Lower lobe of right lung (tissue), 2 donors: ENCODE measurements around the gene ANO2. TPM values are rescaled to one million over a fixed set of nuclear protein-coding genes. Genes with fewer than 3 reads are reported as not detected.

Experiments
- ATAC-seq, 2 donors: fragments of 200-7000 bp; cut with Tn5 transposase; one replicate each; pipeline ENCODE4 v1.9.1; 2020 to 2022; ENCODE audit warnings: mild to moderate bottlenecking in 2 of 2, moderate library complexity in 2 of 2
- DNase-seq: peaks from one replicate; pipeline ENCODE4 v3.0.0-alpha.2; 2020
- H3K27ac ChIP-seq: fragments of 200-600 bp; one replicate; pipeline ENCODE4 v1.8.0; 2022
- H3K27me3 ChIP-seq: fragments of 200-600 bp; one replicate; pipeline ENCODE4 v1.8.0; 2022; ENCODE audit warnings: low read depth
- H3K36me3 ChIP-seq: fragments of 200-600 bp; one replicate; pipeline ENCODE4 v1.8.0; 2022; ENCODE audit warnings: mild to moderate bottlenecking
- H3K4me1 ChIP-seq: fragments of 200-600 bp; one replicate; pipeline ENCODE4 v1.8.0; 2022
- H3K4me3 ChIP-seq: fragments of 200-600 bp; one replicate; pipeline ENCODE4 v1.8.0; 2022; ENCODE audit warnings: mild to moderate bottlenecking
- H3K9me3 ChIP-seq: fragments of 200-600 bp; one replicate; pipeline ENCODE4 v1.8.0; 2022
- CTCF ChIP-seq: fragments of 200-600 bp; IDR thresholded peaks from one replicate; pipeline ENCODE4 v1.8.0; 2022; ENCODE audit warnings: antibody characterized with exemption, mild to moderate bottlenecking
- intact Hi-C: fragments of 100-400 bp; cut with DNase I; formaldehyde crosslinking; loops from one replicate; pipeline ENCODE4 v1.11.0; 2022
- total RNA-seq: library from RNA; stranded (reverse); fragmentation: NEBNext Ultra II Directional; extraction: Animal tissue kit (Norgen Biotek cat#: 25700); gene quantifications from one replicate; pipeline ENCODE4 v1.2.1, GENCODE V29; 2021
- donor health status: DM: no; HTN: yes; CAD: no; lungs with severe emphysema.

Gene ANO2
- total RNA-seq, 1 donor from 2014 or later, result 22.2 TPM

- no peaks in the 10 kb centered on the region for H3K9me3 ChIP-seq
- intact Hi-C loops, result no loop called here
- no peaks in the 10 kb centered on the region for H3K4me1 ChIP-seq
- no peak for ATAC-seq
- TF ChIP-seq CTCF, result no peak
- no peaks in the 10 kb centered on the region for H3K27me3 ChIP-seq
- no peak overlapping the region for H3K4me3 ChIP-seq
- no peaks in the 10 kb centered on the region for H3K36me3 ChIP-seq
- no peak overlapping the region for H3K27ac ChIP-seq
- DNase-seq, result no peak
Measured at GRCh38 chr12:5556946-5557673, 387.9 kb downstream of the ANO2 start.

- no peak for ATAC-seq
- Histone ChIP-seq H3K27me3 (no peaks in the 10 kb centered on the region), H3K36me3 (no peaks in the 10 kb centered on the region), H3K27ac (no peak overlapping the region), H3K4me3 (no peak overlapping the region), H3K9me3 (no peaks in the 10 kb centered on the region), H3K4me1 (no peaks in the 10 kb centered on the region)
- no peak for DNase-seq
- peak; percentile 28 for TF ChIP-seq CTCF
- intact Hi-C loops, result no loop called here
Measured at GRCh38 chr12:5556033-5556614, 388.9 kb downstream of the ANO2 start.

GRCh38 chr12:5554711-5555110, 390.3 kb downstream of the ANO2 start:
- intact Hi-C loops, result no loop called here
- no peaks in the 10 kb centered on the region for H3K9me3 ChIP-seq
- ATAC-seq (no peak), DNase-seq (no peak)
- no peak for TF ChIP-seq CTCF
- no peak overlapping the region for H3K4me3 ChIP-seq
- H3K36me3 ChIP-seq, result no peaks in the 10 kb centered on the region
- no peaks in the 10 kb centered on the region for H3K4me1 ChIP-seq
- no peak overlapping the region for H3K27ac ChIP-seq
- H3K27me3 ChIP-seq, result no peaks in the 10 kb centered on the region

GRCh38 chr12:5549011-5549410, 396.0 kb downstream of the ANO2 start:
- TF ChIP-seq CTCF, result no peak
- ATAC-seq, result no peak
- intact Hi-C loops, result no loop called here

GRCh38 chr12:5548152-5548943, 396.7 kb downstream of the ANO2 start:
- no peak overlapping the region for H3K27ac ChIP-seq

More at GRCh38 chr12:5549011-5549410, 396.0 kb downstream of the ANO2 start:
- Histone ChIP-seq H3K27ac (no peak overlapping the region), H3K27me3 (no peaks in the 10 kb centered on the region), H3K4me1 (no peaks in the 10 kb centered on the region), H3K9me3 (no peaks in the 10 kb centered on the region), H3K4me3 (no peak overlapping the region), H3K36me3 (no peaks in the 10 kb centered on the region)
- no peak for DNase-seq

More at GRCh38 chr12:5548152-5548943, 396.7 kb downstream of the ANO2 start:
- no peaks in the 10 kb centered on the region for H3K36me3 ChIP-seq
- intact Hi-C loops, result no loop called here
- H3K9me3 ChIP-seq, result no peaks in the 10 kb centered on the region
- ATAC-seq (no peak), DNase-seq (no peak)
- H3K4me1 ChIP-seq, result no peaks in the 10 kb centered on the region
- H3K4me3 ChIP-seq, result no peak overlapping the region
- H3K27me3 ChIP-seq, result no peaks in the 10 kb centered on the region
- no peak for TF ChIP-seq CTCF
